Measurements from ENCODE around the gene TPST2. TPM values are rescaled to one million over a fixed set of nuclear protein-coding genes. Genes with fewer than 3 reads are reported as not detected.

Gene TPST2
- total and polyA plus RNA-seq, 9 of the 15 experiments (the other 6 are each of a cell fraction or from before 2014, with no cell fraction given): 14.2 to 123 (median 60.1) TPM

DNA sequence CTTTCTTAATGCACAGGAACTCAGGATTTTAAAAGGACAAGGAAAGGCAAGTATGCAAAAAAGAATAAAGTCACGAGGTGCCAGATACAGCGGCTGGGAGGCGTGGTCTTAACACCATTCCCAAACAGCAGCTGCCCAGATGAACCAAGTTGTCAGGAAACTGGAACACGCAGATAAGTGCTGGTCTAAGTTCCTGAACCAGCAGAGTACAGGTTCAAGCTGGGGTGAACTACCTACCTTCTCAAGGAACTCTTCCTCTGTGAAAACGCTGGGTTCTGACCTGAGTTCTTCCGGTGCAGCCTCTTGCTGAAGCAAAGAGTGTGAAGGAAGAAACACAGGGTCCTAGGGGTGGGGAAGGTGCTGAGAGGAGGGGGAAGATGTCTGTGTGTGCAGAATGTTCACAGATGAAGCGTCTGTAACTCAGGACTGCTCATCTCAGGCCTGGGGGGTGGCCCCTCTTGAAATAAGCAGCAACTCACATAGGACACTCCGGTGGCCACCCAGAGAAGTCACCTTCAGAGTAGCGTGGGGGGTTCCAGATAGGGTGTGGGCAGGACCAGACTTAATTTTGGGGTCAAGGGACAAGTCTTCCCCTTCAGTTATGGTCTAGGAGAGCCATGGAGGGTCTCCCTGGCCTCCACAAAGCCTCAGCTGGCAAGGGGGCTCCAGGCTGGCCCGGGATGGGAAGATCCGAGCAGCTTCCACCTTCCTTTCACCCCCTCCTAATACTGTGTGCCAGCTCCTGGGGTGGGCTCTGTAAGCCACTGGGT is 3.2 kb downstream of the TPST2 start (continued):
- no peak for TF ChIP-seq ADNP (tag; IDR thresholded peaks at IDR 0.05)
- TF ChIP-seq, protein P1, sequence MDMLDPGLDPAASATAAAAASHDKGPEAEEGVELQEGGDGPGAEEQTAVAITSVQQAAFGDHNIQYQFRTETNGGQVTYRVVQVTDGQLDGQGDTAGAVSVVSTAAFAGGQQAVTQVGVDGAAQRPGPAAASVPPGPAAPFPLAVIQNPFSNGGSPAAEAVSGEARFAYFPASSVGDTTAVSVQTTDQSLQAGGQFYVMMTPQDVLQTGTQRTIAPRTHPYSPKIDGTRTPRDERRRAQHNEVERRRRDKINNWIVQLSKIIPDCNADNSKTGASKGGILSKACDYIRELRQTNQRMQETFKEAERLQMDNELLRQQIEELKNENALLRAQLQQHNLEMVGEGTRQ (CRISPR knock-in tag; IDR thresholded peaks at IDR 0.05): peak; percentile 25; the same call in 1 of the 2 replicates
- TF ChIP-seq ZNF668 (CRISPR knock-in tag; IDR thresholded peaks at IDR 0.05): no peak
- TF ChIP-seq ZNF140 (CRISPR knock-in tag; IDR thresholded peaks at IDR 0.05): no peak
- no peak for TF ChIP-seq PTRF (tag; IDR thresholded peaks at IDR 0.05)
- 0 out of 2 replicates have a peak, but pooled peaks have one; percentile 7 for TF ChIP-seq NR2C1 (IDR thresholded peaks at IDR 0.05)
- TF ChIP-seq NR2C1 (tag; IDR thresholded peaks at IDR 0.05): no peak
- no peak for TF ChIP-seq POLR2A (conservative IDR thresholded peaks at IDR 0.05)
- no peak for TF ChIP-seq POLR2H (tag; IDR thresholded peaks at IDR 0.05; ENCODE audit: low read depth)
- no peak for TF ChIP-seq ZNF785 (CRISPR knock-in tag; IDR thresholded peaks at IDR 0.05)
- TF ChIP-seq, protein P2, sequence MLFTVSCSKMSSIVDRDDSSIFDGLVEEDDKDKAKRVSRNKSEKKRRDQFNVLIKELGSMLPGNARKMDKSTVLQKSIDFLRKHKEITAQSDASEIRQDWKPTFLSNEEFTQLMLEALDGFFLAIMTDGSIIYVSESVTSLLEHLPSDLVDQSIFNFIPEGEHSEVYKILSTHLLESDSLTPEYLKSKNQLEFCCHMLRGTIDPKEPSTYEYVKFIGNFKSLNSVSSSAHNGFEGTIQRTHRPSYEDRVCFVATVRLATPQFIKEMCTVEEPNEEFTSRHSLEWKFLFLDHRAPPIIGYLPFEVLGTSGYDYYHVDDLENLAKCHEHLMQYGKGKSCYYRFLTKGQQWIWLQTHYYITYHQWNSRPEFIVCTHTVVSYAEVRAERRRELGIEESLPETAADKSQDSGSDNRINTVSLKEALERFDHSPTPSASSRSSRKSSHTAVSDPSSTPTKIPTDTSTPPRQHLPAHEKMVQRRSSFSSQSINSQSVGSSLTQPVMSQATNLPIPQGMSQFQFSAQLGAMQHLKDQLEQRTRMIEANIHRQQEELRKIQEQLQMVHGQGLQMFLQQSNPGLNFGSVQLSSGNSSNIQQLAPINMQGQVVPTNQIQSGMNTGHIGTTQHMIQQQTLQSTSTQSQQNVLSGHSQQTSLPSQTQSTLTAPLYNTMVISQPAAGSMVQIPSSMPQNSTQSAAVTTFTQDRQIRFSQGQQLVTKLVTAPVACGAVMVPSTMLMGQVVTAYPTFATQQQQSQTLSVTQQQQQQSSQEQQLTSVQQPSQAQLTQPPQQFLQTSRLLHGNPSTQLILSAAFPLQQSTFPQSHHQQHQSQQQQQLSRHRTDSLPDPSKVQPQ (CRISPR knock-in tag; IDR thresholded peaks at IDR 0.05; ENCODE audit: borderline replicate concordance): no peak
- no peak for TF ChIP-seq ZNF76 (CRISPR knock-in tag; IDR thresholded peaks at IDR 0.05; ENCODE audit: borderline replicate concordance)
- TF ChIP-seq RB1 (IDR thresholded peaks at IDR 0.05; ENCODE audit: low read depth): no peak
- TF ChIP-seq DNMT1 (IDR thresholded peaks at IDR 0.05): no peak
- no peak for TF ChIP-seq NFXL1 (CRISPR knock-in tag; IDR thresholded peaks at IDR 0.05)
- TF ChIP-seq, protein P3, sequence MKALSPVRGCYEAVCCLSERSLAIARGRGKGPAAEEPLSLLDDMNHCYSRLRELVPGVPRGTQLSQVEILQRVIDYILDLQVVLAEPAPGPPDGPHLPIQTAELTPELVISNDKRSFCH (CRISPR knock-in tag; IDR thresholded peaks at IDR 0.05): no peak
- TF ChIP-seq, protein P3 (tag; IDR thresholded peaks at IDR 0.05): no peak
